H1 (cell line): ENCODE measurements around the gene WIPF3. TPM values are rescaled to one million over a fixed set of nuclear protein-coding genes. Genes with fewer than 3 reads are reported as not detected.

Experiments used
- NRF1 ChIP-seq: IDR thresholded peaks from 2 replicates; pipeline ENCODE4 v1.6.1; 2011; ENCODE audit warnings: mild to moderate bottlenecking, low read depth, low read length, improper control_type of control experiment
- SIRT6 ChIP-seq: IDR thresholded peaks from one replicate; pipeline ENCODE4 v1.7.1; 2012; ENCODE audit warnings: low read length, inconsistent platforms
- polyA plus RNA-seq, 7 experiments: library from polyadenylated mRNA; depleted of rRNA in 3 of 7; stranded (reverse) in 5 of 7; unstranded in 2 of 7; fragments of >200 nt in 5 of 7; fragments of 200-250 nt in 2 of 7; gene quantifications; 1 replicate in 5 of 7; 2 replicates in 1 of 7; 4 replicates in 1 of 7; pipeline versions ENCODE4 v1.2.1 to v1.2.3, GENCODE V29; 2011 to 2013; ENCODE audit warnings: missing spikeins in 2 of 7, mixed read lengths in 2 of 7
- total RNA-seq: library from RNA; stranded (reverse); fragmentation: NEBNext Ultra II Directional; extraction: Animal tissue kit (Norgen Biotek cat#: 25700); gene quantifications from 2 replicates; pipeline ENCODE4 v1.2.1, GENCODE V29; 2021

The WIPF3 gene
- total and polyA plus RNA-seq, 2 of the 8 experiments (the other 6 are each of a cell fraction or from before 2014, with no cell fraction given), result 5.0 to 12.1 TPM

DNA sequence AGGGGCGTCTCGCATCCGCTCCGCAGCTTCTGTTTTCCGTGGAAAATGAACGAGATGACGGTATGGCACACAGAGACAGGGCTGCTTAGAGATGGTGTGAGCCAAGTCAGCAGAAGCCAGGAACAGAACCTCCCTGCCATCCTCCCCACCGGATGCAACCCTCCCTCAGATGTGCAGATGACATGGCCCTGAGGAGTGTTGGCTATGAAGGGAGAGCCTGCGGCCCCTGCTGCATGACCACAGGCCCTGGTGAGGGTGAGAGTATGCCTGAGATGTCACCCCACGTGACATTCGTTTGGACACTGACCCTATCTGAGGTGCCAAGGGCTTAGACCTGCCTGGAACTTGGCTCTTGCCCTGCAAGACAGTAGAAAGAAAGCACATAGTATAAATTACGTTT lies 29.4 kb downstream of the WIPF3 start (continued):
- TF ChIP-seq NRF1 (no peak), SIRT6 (no peak)
